Measurements from ENCODE around the gene HELZ. TPM values are rescaled to one million over a fixed set of nuclear protein-coding genes. Genes with fewer than 3 reads are reported as not detected.

HELZ gene
- total RNA-seq, 4 donors from 2014 or later, result 47.3 to 95.4 (median 61.3) TPM

GRCh38 chr17:67051155-67051538 is 193.8 kb downstream of the HELZ start:
- DNase-seq (ENCODE audit: low spot score in 2 of 2), result no peak
- Histone ChIP-seq H3K27me3 (no peaks in the 10 kb centered on the region), H3K4me1 (no peaks in the 10 kb centered on the region), H3K36me3 (peaks cover 0 to 6% (median 0%) of the 10 kb centered on the region in 3 donors), H3K27ac (no peak overlapping the region), H3K4me3 (no peak overlapping the region), H3K9me3 (peaks cover 0 to 45% (median 3%) of the 10 kb centered on the region in 4 donors)
- TF ChIP-seq, protein P1, sequence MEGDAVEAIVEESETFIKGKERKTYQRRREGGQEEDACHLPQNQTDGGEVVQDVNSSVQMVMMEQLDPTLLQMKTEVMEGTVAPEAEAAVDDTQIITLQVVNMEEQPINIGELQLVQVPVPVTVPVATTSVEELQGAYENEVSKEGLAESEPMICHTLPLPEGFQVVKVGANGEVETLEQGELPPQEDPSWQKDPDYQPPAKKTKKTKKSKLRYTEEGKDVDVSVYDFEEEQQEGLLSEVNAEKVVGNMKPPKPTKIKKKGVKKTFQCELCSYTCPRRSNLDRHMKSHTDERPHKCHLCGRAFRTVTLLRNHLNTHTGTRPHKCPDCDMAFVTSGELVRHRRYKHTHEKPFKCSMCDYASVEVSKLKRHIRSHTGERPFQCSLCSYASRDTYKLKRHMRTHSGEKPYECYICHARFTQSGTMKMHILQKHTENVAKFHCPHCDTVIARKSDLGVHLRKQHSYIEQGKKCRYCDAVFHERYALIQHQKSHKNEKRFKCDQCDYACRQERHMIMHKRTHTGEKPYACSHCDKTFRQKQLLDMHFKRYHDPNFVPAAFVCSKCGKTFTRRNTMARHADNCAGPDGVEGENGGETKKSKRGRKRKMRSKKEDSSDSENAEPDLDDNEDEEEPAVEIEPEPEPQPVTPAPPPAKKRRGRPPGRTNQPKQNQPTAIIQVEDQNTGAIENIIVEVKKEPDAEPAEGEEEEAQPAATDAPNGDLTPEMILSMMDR (IDR thresholded peaks at IDR 0.05), result no peak
- TF ChIP-seq EP300 (IDR thresholded peaks at IDR 0.05) (no peak), POLR2A (IDR thresholded peaks at IDR 0.05) (no peak)
- 59 to 69% methylated on average over 4 of the region's 4 CpGs for WGBS, 2 donors

GRCh38 chr17:67050471-67051154 is 194.4 kb downstream of the HELZ start:
- no peak for TF ChIP-seq EP300 (IDR thresholded peaks at IDR 0.05)
- Histone ChIP-seq H3K4me1 (no peaks in the 10 kb centered on the region), H3K9me3 (peaks cover 0 to 45% (median 3%) of the 10 kb centered on the region in 4 donors), H3K27ac (no peak overlapping the region), H3K27me3 (no peaks in the 10 kb centered on the region), H3K36me3 (peaks cover 0 to 6% (median 0%) of the 10 kb centered on the region in 3 donors), H3K4me3 (no peak overlapping the region)
- no peak for DNase-seq (ENCODE audit: low spot score in 2 of 2)
- 60 to 67% methylated on average over 6 of the region's 6 CpGs for WGBS, 2 donors

DNA sequence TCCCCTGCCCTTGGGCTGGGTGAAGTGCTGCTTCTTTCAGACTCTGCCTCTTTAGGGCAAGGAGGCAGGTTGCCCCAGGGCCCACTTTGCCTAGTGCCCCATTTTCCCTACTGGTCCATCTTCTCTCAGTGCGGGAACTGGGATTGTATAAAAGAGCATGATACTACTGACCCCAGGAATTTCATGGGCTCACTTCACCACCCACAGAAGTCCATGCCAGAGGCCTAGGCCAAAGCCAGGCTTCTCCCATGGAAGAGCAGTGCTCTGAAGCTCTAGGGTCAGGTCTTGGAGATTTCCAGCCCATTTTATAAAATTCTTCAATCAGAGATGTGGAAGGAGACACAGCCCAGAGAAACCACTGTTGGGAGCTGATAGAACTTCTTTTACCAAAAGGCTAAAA is 194.9 kb downstream of the HELZ start:
- Histone ChIP-seq H3K27me3 (no peaks in the 10 kb centered on the region), H3K4me1 (no peaks in the 10 kb centered on the region), H3K27ac (no peak overlapping the region), H3K4me3 (no peak overlapping the region), H3K9me3 (peaks cover 0 to 45% (median 3%) of the 10 kb centered on the region in 4 donors), H3K36me3 (peaks cover 0 to 6% (median 0%) of the 10 kb centered on the region in 3 donors)
- 88 to 91% methylated on average over 1 of the region's 1 CpG for WGBS, 2 donors
- TF ChIP-seq, protein P1 (IDR thresholded peaks at IDR 0.05), result no peak
- no peak for TF ChIP-seq POLR2A (IDR thresholded peaks at IDR 0.05)
- TF ChIP-seq EP300 (IDR thresholded peaks at IDR 0.05), result no peak
- DNase-seq (ENCODE audit: low spot score in 2 of 2), result no peak

- Histone ChIP-seq H3K36me3 (peaks cover 0 to 6% (median 0%) of the 10 kb centered on the region in 3 donors), H3K27ac (no peak overlapping the region), H3K9me3 (peaks cover 0 to 45% (median 3%) of the 10 kb centered on the region in 4 donors), H3K4me3 (no peak overlapping the region), H3K4me1 (no peaks in the 10 kb centered on the region), H3K27me3 (no peaks in the 10 kb centered on the region)
- no peak for DNase-seq (ENCODE audit: low spot score in 2 of 2)
- 83 to 87% methylated on average over 5 of the region's 5 CpGs for WGBS, 2 donors
- TF ChIP-seq, protein P1 (IDR thresholded peaks at IDR 0.05), result no peak
- no peak for TF ChIP-seq POLR2A (IDR thresholded peaks at IDR 0.05)
- no peak for TF ChIP-seq EP300 (IDR thresholded peaks at IDR 0.05)
Measured at GRCh38 chr17:67049025-67049739, 195.8 kb downstream of the HELZ start.

- DNase-seq (ENCODE audit: low spot score in 2 of 2), result no peak
Measured at GRCh38 chr17:67047382-67047781, 197.6 kb downstream of the HELZ start.

More at GRCh38 chr17:67047382-67047781, 197.6 kb downstream of the HELZ start:
- Histone ChIP-seq H3K27me3 (no peaks in the 10 kb centered on the region), H3K9me3 (peaks cover 0 to 45% (median 3%) of the 10 kb centered on the region in 4 donors), H3K27ac (no peak overlapping the region), H3K4me3 (no peak overlapping the region), H3K4me1 (no peaks in the 10 kb centered on the region), H3K36me3 (peaks cover 0 to 6% (median 0%) of the 10 kb centered on the region in 3 donors)
- WGBS, 2 donors, result 74 to 81% methylated on average over 1 of the region's 1 CpG
- TF ChIP-seq, protein P1 (IDR thresholded peaks at IDR 0.05), result no peak
- no peak for TF ChIP-seq EP300 (IDR thresholded peaks at IDR 0.05)
- TF ChIP-seq POLR2A (IDR thresholded peaks at IDR 0.05), result no peak
